HepG2 (cell line): ENCODE measurements around the gene LRFN2. TPM values are rescaled to one million over a fixed set of nuclear protein-coding genes. Genes with fewer than 3 reads are reported as not detected.

Experiments used
- ATAC-seq: fragments of 200-7000 bp; cut with Tn5 transposase; 3 replicates; pipeline ENCODE4 v1.9.1; 2020; ENCODE audit warnings: mild to moderate bottlenecking, moderate library complexity
- BruUV-seq: library from RNA; stranded (reverse); fragments of 400-500 nt; replicated peaks from 2 replicates; lab custom pipeline; 2021; lab: Mats Ljungman, UMichigan
- CTCF ChIA-PET: fragments of 300-600 bp; formaldehyde crosslinking; extraction: SDS; loops from one replicate; lab custom pipeline; 2021; ENCODE audit warnings: low total read pairs, inconsistent platforms, low intra/inter-chr PET ratio; lab: Yijun Ruan, JAX
- POLR2A ChIA-PET: fragments of 350-600 bp; sonication (Branson Sonifier 250); formaldehyde crosslinking; loops from one replicate; lab custom pipeline; 2020; ENCODE audit warnings: antibody characterized with exemption, inconsistent platforms; lab: Yijun Ruan, JAX
- DNase-seq: peaks from one replicate; pipeline ENCODE4 v3.0.0-alpha.2; 2015; ENCODE audit warnings: low spot score
- FAIRE-seq: peaks from 3 replicates; lab custom pipeline; 2011; peaks lifted over from hg19 to GRCh38; lab: Jason Lieb, UNC
- H2AFZ ChIP-seq: one replicate; pipeline ENCODE4 v1.6.1; 2011; ENCODE audit warnings: low read length, inconsistent platforms
- H3K27ac ChIP-seq: fragments of 300-600 bp; 3 replicates; pipeline ENCODE4 v1.8.0; 2011; ENCODE audit warnings: mixed run types, mild to moderate bottlenecking, mixed read lengths, low read length, inconsistent platforms; ENCODE audit not compliant: insufficient read depth; ENCODE audit errors: extremely low read length
- H3K27me3 ChIP-seq, 2 experiments: fragments of 200-600 bp in 1 of 2; 2 replicates in 1 of 2; 3 replicates in 1 of 2; pipeline versions ENCODE4 v1.6.0 to v1.8.0; 2011; ENCODE audit warnings: low read length in 2 of 2, mild to moderate bottlenecking in 2 of 2, moderate library complexity in 2 of 2, inconsistent platforms in 1 of 2; ENCODE audit not compliant: insufficient read depth in 2 of 2, control insufficient read depth in 1 of 2
- H3K36me3 ChIP-seq, 2 experiments: fragments of 200-600 bp in 1 of 2; replicated peaks in 1 of 2; 2 replicates in 1 of 2; 3 replicates in 1 of 2; pipeline versions ENCODE4 v1.5.1 to v1.8.0; 2011; ENCODE audit warnings: low read length in 2 of 2, inconsistent platforms in 1 of 2; ENCODE audit not compliant: insufficient read depth in 2 of 2, control insufficient read depth in 1 of 2
- H3K4me1 ChIP-seq: 2 replicates; pipeline ENCODE4 v1.5.1; 2012; ENCODE audit warnings: low read length, inconsistent platforms; ENCODE audit not compliant: insufficient read depth
- H3K4me2 ChIP-seq: 2 replicates; pipeline ENCODE4 v1.6.0; 2011; ENCODE audit warnings: low read depth, low read length, inconsistent platforms
- H3K4me3 ChIP-seq, 3 experiments: fragments of 200-600 bp in 1 of 3; sonication (generic), shearing (Covaris generic) in 1 of 3; replicated peaks in 1 of 3; 2 replicates each; pipeline ENCODE4 v1.5.1; 2011 to 2016; ENCODE audit warnings: low read length in 3 of 3, inconsistent platforms in 2 of 3, low read depth in 2 of 3, mild to moderate bottlenecking in 2 of 3, control low read depth in 1 of 3, mixed read lengths in 1 of 3; ENCODE audit not compliant: insufficient read depth in 1 of 3
- H3K79me2 ChIP-seq: one replicate; pipeline ENCODE4 v1.6.1; 2011; ENCODE audit warnings: low read length, inconsistent platforms; ENCODE audit not compliant: insufficient read depth
- H3K9ac ChIP-seq: 2 replicates; pipeline ENCODE4 v1.6.0; 2011; ENCODE audit warnings: mild to moderate bottlenecking, low read depth, low read length, inconsistent platforms; ENCODE audit not compliant: insufficient read depth
- H3K9me3 ChIP-seq: 2 replicates; pipeline ENCODE4 v1.5.1; 2012; ENCODE audit warnings: mild to moderate bottlenecking, low read length
- H4K20me1 ChIP-seq: 2 replicates; pipeline ENCODE4 v1.6.0; 2011; ENCODE audit warnings: inconsistent platforms, mild to moderate bottlenecking, low read length, moderate library complexity; ENCODE audit not compliant: insufficient read depth
- CAMTA2 ChIP-seq: sonication (generic); formaldehyde crosslinking; IDR thresholded peaks from 2 replicates; pipeline ENCODE4 v1.4.0; 2020; ENCODE audit warnings: mild to moderate bottlenecking, missing genetic modification reagents, borderline replicate concordance
- HDAC1 ChIP-seq: sonication (generic); formaldehyde crosslinking; IDR thresholded peaks from 2 replicates; pipeline ENCODE4 v1.5.1; 2020; ENCODE audit warnings: mild to moderate bottlenecking, missing genetic modification reagents
- HDAC6 ChIP-seq: fragments of 200-600 bp; sonication (generic); IDR thresholded peaks from 2 replicates; pipeline ENCODE4 v1.7.0; 2017; ENCODE audit warnings: mild to moderate bottlenecking, antibody characterized with exemption, low read length, low read depth
- KDM1A ChIP-seq: IDR thresholded peaks from 2 replicates; pipeline ENCODE4 v1.6.1; 2016; ENCODE audit warnings: missing compliant biosample characterization
- KLF6 ChIP-seq: IDR thresholded peaks from 2 replicates; pipeline ENCODE4 v1.8.0; 2016; ENCODE audit warnings: missing biosample characterization, missing genetic modification reagents
- NCOA5 ChIP-seq: sonication (generic); formaldehyde crosslinking; IDR thresholded peaks from 2 replicates; pipeline ENCODE4 v1.4.0; 2020; ENCODE audit warnings: missing genetic modification reagents
- SIX1 ChIP-seq: sonication (generic); formaldehyde crosslinking; IDR thresholded peaks from 2 replicates; pipeline ENCODE4 v1.4.0; 2020; ENCODE audit warnings: missing genetic modification reagents, borderline replicate concordance
- ZMAT3 ChIP-seq: sonication (generic); formaldehyde crosslinking; conservative IDR thresholded peaks from 2 replicates; pipeline ENCODE4 v1.7.0; 2021; ENCODE audit warnings: missing genetic modification reagents
- WGBS: methylation state at CpG from one replicate; pipeline ENCODE4 v1.1.6; 2017; ENCODE audit warnings: low lambda C conversion rate; 5-methylcytosine and 5-hydroxymethylcytosine counted together
- in situ Hi-C: cut with HindIII; loops from 2 replicates; pipeline ENCODE4 v1.10.0; 2017; ENCODE audit warnings: low pct_unique_long_range_greater_than_20kb; ENCODE audit not compliant: extremely low pct_ligation_motif_present
- intact Hi-C: fragments of 100-400 bp; cut with micrococcal nuclease; formaldehyde crosslinking; loops from one replicate; pipeline ENCODE4 v1.10.0; 2022; ENCODE audit not compliant: unreplicated experiment
- polyA plus RNA-seq, 8 experiments: library from polyadenylated mRNA; depleted of rRNA in 3 of 8; stranded (reverse) in 7 of 8; unstranded in 1 of 8; fragments of >200 nt; fragmentation: Illumina TruSeq in 4 of 8; extraction: Trizol in 4 of 8; gene quantifications; 2 replicates each; pipeline versions ENCODE4 v1.2.1 to v1.2.3, GENCODE V29; 2011 to 2016; ENCODE audit warnings: low read depth in 4 of 8, missing spikeins in 1 of 8, mixed read lengths in 1 of 8; ENCODE audit not compliant: insufficient read depth in 1 of 8
- total RNA-seq, 5 experiments: library from RNA; depleted of rRNA; stranded (reverse); fragments of >200 nt; fragmentation: Illumina TruSeq; extraction: Trizol; gene quantifications; 2 replicates each; pipeline ENCODE4 v1.2.3, GENCODE V29; 2016; ENCODE audit warnings: low read depth in 1 of 5
- TF ChIP-seq, protein P1 (sequence below): sonication (generic); formaldehyde crosslinking; IDR thresholded peaks from 2 replicates; pipeline ENCODE4 v1.4.0; 2020; ENCODE audit warnings: missing genetic modification reagents, borderline replicate concordance
- TF ChIP-seq, protein P2 (sequence below): sonication (generic); formaldehyde crosslinking; IDR thresholded peaks from 2 replicates; pipeline ENCODE4 v1.5.1; 2020; ENCODE audit warnings: missing genetic modification reagents, mild to moderate bottlenecking, borderline replicate concordance

The LRFN2 gene
- total and polyA plus RNA-seq, 2 of the 13 experiments (the other 11 are each of a cell fraction or from before 2014, with no cell fraction given) = not detected

DNA sequence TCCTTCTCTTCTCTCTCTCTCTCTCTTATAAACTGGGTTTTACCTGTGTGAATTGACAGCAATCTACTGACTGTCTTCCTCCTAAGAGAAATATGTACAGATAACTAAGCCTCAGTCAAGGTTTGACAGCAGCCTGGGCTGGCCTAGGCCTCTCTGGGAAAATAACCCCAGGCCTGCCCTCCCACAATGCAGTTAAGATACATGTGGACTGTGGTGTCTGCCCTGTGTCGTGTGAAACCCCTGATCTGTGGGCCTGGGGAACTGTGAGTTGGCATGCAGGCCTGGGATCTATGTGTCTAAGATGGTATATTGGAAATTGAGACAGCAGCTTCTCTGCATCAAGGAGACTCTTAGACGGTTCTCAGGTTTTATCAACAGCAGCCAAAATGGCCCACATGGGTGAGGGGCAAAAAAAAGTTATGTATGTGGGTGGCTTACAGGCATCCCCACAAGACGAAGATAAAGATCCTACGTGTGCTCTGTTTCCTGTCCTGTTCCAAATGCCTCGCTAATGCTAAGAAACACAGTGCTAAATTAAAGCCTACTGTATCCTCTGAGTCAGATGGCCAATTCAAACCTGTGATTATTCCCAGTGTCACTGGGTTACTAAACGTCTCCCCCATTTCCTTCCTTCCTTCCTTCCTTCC, 19.0 kb downstream of the LRFN2 start:
- CTCF ChIA-PET = no interaction called here
- H3K79me2 ChIP-seq = no peaks in the 10 kb centered on the region
- H3K9ac ChIP-seq = no peak overlapping the region
- H3K4me3 ChIP-seq = no peak overlapping the region
- intact Hi-C loops (no loop called here), in situ Hi-C loops (no loop called here)
- H3K36me3 ChIP-seq = no peaks in the 10 kb centered on the region
- H3K9me3 ChIP-seq = no peaks in the 10 kb centered on the region
- H4K20me1 ChIP-seq = no peaks in the 10 kb centered on the region; the same call in 1 of the 2 replicates
- peaks cover 4 to 9% of the 10 kb centered on the region in 2 experiments; a peak in 3 of 5 replicates for H3K27me3 ChIP-seq
- H3K27ac ChIP-seq = no peak overlapping the region
- no peak overlapping the region for H2AFZ ChIP-seq
- H3K4me1 ChIP-seq = no peaks in the 10 kb centered on the region
- 10% methylated on average over 6 of the region's 6 CpGs for WGBS
- POLR2A ChIA-PET = no interaction called here
- no TSS peak for BruUV-seq
- TF ChIP-seq KDM1A (CRISPR knock-in tag) (no peak), ZMAT3 (no peak), SIX1 (CRISPR knock-in tag) (no peak), CAMTA2 (CRISPR knock-in tag) (no peak), KLF6 (no peak), HDAC6 (no peak), NCOA5 (CRISPR knock-in tag) (no peak), HDAC1 (CRISPR knock-in tag) (no peak)
- TF ChIP-seq, protein P1, sequence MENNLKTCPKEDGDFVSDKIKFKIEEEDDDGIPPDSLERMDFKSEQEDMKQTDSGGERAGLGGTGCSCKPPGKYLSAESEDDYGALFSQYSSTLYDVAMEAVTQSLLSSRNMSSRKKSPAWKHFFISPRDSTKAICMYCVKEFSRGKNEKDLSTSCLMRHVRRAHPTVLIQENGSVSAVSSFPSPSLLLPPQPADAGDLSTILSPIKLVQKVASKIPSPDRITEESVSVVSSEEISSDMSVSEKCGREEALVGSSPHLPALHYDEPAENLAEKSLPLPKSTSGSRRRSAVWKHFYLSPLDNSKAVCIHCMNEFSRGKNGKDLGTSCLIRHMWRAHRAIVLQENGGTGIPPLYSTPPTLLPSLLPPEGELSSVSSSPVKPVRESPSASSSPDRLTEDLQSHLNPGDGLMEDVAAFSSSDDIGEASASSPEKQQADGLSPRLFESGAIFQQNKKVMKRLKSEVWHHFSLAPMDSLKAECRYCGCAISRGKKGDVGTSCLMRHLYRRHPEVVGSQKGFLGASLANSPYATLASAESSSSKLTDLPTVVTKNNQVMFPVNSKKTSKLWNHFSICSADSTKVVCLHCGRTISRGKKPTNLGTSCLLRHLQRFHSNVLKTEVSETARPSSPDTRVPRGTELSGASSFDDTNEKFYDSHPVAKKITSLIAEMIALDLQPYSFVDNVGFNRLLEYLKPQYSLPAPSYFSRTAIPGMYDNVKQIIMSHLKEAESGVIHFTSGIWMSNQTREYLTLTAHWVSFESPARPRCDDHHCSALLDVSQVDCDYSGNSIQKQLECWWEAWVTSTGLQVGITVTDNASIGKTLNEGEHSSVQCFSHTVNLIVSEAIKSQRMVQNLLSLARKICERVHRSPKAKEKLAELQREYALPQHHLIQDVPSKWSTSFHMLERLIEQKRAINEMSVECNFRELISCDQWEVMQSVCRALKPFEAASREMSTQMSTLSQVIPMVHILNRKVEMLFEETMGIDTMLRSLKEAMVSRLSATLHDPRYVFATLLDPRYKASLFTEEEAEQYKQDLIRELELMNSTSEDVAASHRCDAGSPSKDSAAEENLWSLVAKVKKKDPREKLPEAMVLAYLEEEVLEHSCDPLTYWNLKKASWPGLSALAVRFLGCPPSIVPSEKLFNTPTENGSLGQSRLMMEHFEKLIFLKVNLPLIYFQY (CRISPR knock-in tag) = no peak
- TF ChIP-seq, protein P2, sequence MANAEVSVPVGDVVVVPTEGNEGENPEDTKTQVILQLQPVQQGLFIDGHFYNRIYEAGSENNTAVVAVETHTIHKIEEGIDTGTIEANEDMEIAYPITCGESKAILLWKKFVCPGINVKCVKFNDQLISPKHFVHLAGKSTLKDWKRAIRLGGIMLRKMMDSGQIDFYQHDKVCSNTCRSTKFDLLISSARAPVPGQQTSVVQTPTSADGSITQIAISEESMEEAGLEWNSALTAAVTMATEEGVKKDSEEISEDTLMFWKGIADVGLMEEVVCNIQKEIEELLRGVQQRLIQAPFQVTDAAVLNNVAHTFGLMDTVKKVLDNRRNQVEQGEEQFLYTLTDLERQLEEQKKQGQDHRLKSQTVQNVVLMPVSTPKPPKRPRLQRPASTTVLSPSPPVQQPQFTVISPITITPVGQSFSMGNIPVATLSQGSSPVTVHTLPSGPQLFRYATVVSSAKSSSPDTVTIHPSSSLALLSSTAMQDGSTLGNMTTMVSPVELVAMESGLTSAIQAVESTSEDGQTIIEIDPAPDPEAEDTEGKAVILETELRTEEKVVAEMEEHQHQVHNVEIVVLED (CRISPR knock-in tag) = no peak
- ATAC-seq (no peak; the same call in 2 of the 3 replicates), DNase-seq (no peak), FAIRE-seq (no peak)
- H3K4me2 ChIP-seq = no peak overlapping the region
